GM19043 (cell line): ENCODE results near the gene CENPN.

ENCODE experiments used
- ATAC-seq: cut with Tn5 transposase; IDR thresholded peaks from one replicate; pipeline ENCODE4 v1.9.1; 2021; ENCODE audit warnings: low read depth; ENCODE audit not compliant: unreplicated experiment

The CENPN gene

GRCh38 chr16:80990978-80991377 is 16.0 kb upstream of the CENPN start:
- no peak for ATAC-seq

- ATAC-seq, result no peak
Observed at GRCh38 chr16:80991792-80992430, 15.1 kb upstream of the CENPN start.

GRCh38 chr16:80992676-80993293 is 14.2 kb upstream of the CENPN start:
- no peak for ATAC-seq

- no peak for ATAC-seq
Observed at GRCh38 chr16:80993307-80993706, 13.7 kb upstream of the CENPN start.

- no peak for ATAC-seq
Observed at GRCh38 chr16:80993834-80994233, 13.2 kb upstream of the CENPN start.

GRCh38 chr16:80994451-80994850 is 12.6 kb upstream of the CENPN start:
- no peak for ATAC-seq

GRCh38 chr16:80996688-80997138 is 10.3 kb upstream of the CENPN start:
- ATAC-seq, result peak; percentile 19

- ATAC-seq, result peak; percentile 66
Observed at GRCh38 chr16:80997139-80997798, 9.7 kb upstream of the CENPN start.

- no peak for ATAC-seq
Observed at GRCh38 chr16:80997964-80998620, 8.9 kb upstream of the CENPN start.

- ATAC-seq, result no peak
Observed at GRCh38 chr16:81000873-81001272, 6.1 kb upstream of the CENPN start.

GRCh38 chr16:81001330-81001729 is 5.7 kb upstream of the CENPN start:
- ATAC-seq, result no peak

- no peak for ATAC-seq
Observed at GRCh38 chr16:81003064-81003463, 4.0 kb upstream of the CENPN start.

GRCh38 chr16:81003610-81004460 is 3.2 kb upstream of the CENPN start:
- ATAC-seq, result no peak

GRCh38 chr16:81004646-81005353 is 2.2 kb upstream of the CENPN start:
- no peak for ATAC-seq

GRCh38 chr16:81005610-81006161 is 1.3 kb upstream of the CENPN start:
- ATAC-seq, result no peak

GRCh38 chr16:81006211-81006812 is 702 bp upstream of the CENPN start:
- peak; percentile 17 for ATAC-seq

GRCh38 chr16:81008505-81008789 is 1.4 kb downstream of the CENPN start:
- no peak for ATAC-seq

GRCh38 chr16:81012974-81013373 is 6.0 kb downstream of the CENPN start:
- no peak for ATAC-seq

- ATAC-seq, result no peak
Observed at GRCh38 chr16:81014672-81015071, 7.7 kb downstream of the CENPN start.
